Transverse colon (tissue), 3 donors: ENCODE results near the gene KRTAP4-6.
"Not testable (repeated sequence)": the region's sequence is repeated elsewhere in the genome, so short reads cannot be mapped to it uniquely, and the experiment has no call there.

Source experiments
- CTCF ChIP-seq, 5 experiments: fragments of 200-600 bp in 3 of 5; fragments of 450-650 bp in 2 of 5; sonication (generic) in 3 of 5; IDR thresholded peaks; 1 replicate in 2 of 5; 2 replicates in 3 of 5; pipeline ENCODE4 v1.5.1; 2016 to 2017; ENCODE audit warnings: antibody characterized with exemption in 5 of 5, inconsistent platforms in 3 of 5, mild to moderate bottlenecking in 2 of 5, moderate library complexity in 1 of 5
- EP300 ChIP-seq: sonication (generic); formaldehyde crosslinking; IDR thresholded peaks from one replicate; pipeline ENCODE4 v1.6.1; 2017; ENCODE audit warnings: antibody characterized with exemption, low read depth
- POLR2A ChIP-seq: fragments of 450-650 bp; IDR thresholded peaks from one replicate; pipeline ENCODE4 v1.6.1; 2016; ENCODE audit warnings: antibody characterized with exemption, mild to moderate bottlenecking, moderate library complexity

DNA sequence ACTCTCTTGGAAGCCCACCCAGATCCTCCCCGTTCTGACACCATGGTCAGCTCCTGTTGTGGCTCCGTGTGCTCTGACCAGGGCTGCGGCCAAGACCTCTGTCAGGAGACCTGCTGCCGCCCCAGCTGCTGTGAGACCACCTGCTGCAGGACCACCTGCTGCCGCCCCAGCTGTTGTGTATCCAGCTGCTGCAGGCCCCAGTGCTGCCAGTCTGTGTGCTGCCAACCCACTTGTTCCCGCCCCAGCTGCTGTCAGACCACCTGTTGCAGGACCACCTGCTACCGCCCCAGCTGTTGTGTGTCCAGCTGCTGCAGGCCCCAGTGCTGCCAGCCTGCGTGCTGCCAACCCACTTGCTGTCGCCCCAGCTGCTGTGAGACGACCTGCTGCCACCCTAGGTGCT lies 35.0 kb downstream of the KRTAP4-6 start, which contains the start of gene KRTAP4-9:
- not testable (repeated sequence) for TF ChIP-seq CTCF (IDR thresholded peaks at IDR 0.05); EP300; POLR2A
